ENCODE measurements around the gene PDHA1.

GRCh38 chrX:19361701-19362100, 18.0 kb downstream of the PDHA1 start:
- TF ChIP-seq CTCF (IDR thresholded peaks at IDR 0.05): no peak
- no peak for TF ChIP-seq POLR2A (IDR thresholded peaks at IDR 0.05)

Measured in Peyer's patch (tissue), 4 donors.